Hematopoietic multipotent progenitor cell treated with erythropoietin and hydrocortisone succinate and interleukin-3 and kit ligand, for 6 days (in vitro differentiated cells): Measurements from ENCODE around the gene FSIP1.

Experiments
- DNase-seq: peaks from one replicate; pipeline ENCODE4 v3.0.0-alpha.2; 2015

The FSIP1 gene

GRCh38 chr15:39642011-39642640, 140.5 kb downstream of the FSIP1 start:
- DNase-seq = no peak

DNA sequence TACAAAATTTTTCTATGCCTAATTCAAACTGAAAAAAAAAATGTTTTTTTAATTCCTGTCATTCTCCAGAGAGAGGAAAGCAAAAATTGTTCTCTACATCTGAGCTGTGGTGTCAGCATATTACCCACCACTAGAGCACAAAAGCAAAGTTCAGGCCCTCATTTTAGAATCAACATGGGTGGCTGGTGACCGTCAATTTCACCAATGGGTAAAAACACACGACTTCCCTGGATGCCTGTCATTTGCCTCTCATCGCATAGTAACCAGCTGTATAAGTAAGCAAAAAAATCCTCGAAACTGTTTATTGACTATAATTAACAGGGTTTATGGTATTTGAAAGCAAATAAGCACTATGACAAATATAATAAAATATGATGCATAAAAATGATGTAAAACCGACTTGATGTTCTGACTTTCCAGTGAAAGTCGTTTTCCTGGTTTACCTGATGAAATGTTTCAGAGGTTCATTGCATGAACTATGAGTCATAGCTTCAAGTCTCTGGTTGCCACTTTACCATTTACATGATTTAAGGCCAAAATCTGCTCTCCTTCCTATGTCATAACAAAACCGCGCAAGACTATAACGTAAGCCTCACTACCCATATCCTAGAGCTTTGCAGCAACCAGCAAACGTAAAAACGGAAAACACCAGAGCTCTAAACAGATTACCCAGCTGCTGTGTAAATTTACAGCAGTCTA, 141.3 kb downstream of the FSIP1 start:
- no peak for DNase-seq

- DNase-seq = no peak
Observed at GRCh38 chr15:39640665-39641064, 142.0 kb downstream of the FSIP1 start.

- DNase-seq = no peak
Observed at GRCh38 chr15:39639037-39639436, 143.6 kb downstream of the FSIP1 start.

DNA sequence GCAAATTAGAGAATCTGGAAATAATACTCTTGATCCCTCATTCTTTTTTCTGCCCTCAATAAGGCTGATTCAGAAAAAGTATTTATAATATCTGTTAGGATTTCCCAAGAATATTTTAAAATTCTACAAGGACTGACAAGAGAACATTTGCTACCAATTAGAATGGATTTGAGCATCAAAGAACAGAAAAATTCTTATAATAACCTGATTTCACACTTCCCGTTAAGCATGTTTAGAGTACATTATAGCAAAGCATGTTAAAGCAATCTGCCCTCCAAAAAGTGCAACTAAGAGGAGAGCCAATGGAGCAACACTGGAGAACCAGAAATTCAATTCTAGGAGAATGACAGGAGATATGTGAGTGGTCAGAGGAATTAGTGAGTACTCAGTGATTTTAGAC, 144.6 kb downstream of the FSIP1 start:
- DNase-seq = no peak

- DNase-seq = no peak
Observed at GRCh38 chr15:39631357-39631756, 151.3 kb downstream of the FSIP1 start.

GRCh38 chr15:39629906-39630305, 152.7 kb downstream of the FSIP1 start:
- DNase-seq = no peak

- no peak for DNase-seq
Observed at GRCh38 chr15:39629371-39629770, 153.3 kb downstream of the FSIP1 start.

DNA sequence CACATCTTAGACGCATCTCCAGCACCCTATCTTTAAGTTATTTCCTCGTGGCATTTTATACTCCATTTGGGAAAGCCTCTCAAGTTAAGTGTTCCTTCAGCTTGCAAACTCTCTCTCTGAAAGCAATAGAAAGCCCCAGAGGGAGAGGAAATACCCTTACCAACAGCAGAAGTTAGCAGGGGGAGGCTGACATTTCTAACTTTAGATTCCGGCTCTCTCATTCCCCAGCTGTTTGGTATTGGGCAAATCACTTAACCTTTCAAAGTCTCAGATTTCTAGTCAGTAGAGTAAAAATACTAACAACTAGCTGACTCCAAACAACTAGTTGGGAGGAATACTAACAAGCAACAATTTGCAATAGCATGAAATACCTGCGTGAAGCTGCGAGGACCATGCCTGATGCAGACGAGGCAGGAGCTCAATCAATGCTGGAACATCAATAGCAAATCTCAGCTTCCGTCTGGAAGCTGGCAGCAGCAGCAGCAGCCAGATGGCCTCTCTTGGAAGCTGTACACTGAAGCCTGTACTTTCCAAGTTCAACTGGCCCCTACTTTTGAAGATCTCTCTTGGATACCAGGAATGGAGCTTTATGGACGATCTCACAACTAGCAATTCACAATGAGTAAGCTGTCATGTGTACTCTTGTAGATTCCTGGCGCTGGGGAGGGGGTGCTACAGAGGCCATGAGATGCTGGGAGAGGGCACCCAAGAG, 153.9 kb downstream of the FSIP1 start:
- DNase-seq = no peak

GRCh38 chr15:39628144-39628508, 154.5 kb downstream of the FSIP1 start:
- no peak for DNase-seq

GRCh38 chr15:39627451-39628143, 155.0 kb downstream of the FSIP1 start:
- no peak for DNase-seq

DNA sequence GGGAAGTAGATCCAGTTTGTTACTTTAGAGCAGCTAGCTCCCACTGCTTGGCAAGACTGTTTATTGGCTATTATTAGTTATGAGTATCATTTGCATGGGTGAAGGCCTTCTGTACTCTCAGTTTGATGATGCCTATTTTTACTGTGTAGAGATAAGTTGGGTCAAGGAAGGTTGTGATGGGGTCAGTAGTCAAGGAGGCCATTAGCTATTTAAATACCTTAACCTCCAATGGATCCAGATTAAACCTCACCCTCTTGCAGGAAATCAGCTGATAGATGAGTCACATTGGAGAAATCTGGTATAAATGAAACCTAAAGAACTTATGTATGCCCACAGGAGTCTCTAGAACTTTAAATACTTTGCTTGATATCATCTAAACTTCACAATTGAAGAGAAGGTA, 156.8 kb downstream of the FSIP1 start:
- DNase-seq = no peak

GRCh38 chr15:39625451-39625850, 157.2 kb downstream of the FSIP1 start:
- no peak for DNase-seq

GRCh38 chr15:39624806-39625205, 157.8 kb downstream of the FSIP1 start:
- DNase-seq = peak; percentile 11

DNA sequence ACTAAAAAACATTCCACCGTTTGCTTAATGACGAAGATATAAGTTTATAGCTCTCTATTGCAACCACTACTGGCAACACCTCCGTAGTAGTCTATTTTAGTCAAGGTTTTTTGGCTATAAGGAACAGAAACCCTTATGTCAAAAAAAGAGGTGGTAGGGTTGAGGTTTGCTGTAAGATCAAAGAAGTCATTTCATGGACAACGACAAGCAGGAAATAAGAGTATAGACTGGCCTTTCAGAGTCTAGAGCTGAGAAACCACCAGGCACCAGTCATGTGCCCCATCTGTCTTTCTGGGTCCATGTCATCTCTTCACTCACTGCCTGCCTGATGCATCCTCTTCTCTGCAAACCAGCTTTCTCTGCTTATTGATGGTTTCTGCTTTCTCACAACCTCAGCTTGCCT, 159.1 kb downstream of the FSIP1 start:
- no peak for DNase-seq

- no peak for DNase-seq
Observed at GRCh38 chr15:39622660-39623516, 159.8 kb downstream of the FSIP1 start.

GRCh38 chr15:39621976-39622375, 160.7 kb downstream of the FSIP1 start:
- no peak for DNase-seq

GRCh38 chr15:39621210-39621609, 161.4 kb downstream of the FSIP1 start:
- peak; percentile 4 for DNase-seq

DNA sequence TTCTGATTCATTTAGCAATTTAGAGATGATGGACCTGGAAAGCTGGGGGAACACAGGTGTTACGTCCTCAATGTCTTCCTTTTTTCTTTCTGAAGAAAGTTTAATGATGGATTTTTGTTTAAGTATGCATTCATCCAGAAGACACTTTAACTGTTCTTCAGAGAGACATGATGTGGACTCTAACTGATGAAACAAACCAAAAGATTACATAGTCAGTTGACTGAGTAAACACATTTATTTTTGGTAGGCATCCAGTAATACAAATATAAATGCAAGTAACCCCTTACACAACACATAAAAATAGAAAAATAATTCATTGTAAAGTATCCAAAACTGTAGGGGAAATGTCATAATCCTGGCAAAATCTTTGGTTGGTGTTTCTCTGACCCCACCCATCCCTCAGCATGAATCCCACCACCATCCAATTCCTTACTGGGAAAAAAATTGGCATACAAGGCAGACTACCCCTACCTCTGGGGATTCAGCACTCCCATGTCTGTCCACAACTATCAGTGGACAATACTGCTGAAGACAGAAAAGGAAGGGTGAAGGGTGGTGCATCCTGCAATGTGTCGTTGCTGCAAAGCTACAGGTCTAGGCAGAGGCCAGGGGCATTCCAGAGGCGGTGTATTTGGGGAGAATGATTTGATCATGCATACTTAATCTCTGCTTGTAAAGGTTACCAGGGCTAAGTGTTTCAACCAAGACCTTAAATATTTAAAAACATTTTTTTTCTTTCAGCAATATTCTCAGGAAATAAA, 164.4 kb downstream of the FSIP1 start:
- no peak for DNase-seq

DNA sequence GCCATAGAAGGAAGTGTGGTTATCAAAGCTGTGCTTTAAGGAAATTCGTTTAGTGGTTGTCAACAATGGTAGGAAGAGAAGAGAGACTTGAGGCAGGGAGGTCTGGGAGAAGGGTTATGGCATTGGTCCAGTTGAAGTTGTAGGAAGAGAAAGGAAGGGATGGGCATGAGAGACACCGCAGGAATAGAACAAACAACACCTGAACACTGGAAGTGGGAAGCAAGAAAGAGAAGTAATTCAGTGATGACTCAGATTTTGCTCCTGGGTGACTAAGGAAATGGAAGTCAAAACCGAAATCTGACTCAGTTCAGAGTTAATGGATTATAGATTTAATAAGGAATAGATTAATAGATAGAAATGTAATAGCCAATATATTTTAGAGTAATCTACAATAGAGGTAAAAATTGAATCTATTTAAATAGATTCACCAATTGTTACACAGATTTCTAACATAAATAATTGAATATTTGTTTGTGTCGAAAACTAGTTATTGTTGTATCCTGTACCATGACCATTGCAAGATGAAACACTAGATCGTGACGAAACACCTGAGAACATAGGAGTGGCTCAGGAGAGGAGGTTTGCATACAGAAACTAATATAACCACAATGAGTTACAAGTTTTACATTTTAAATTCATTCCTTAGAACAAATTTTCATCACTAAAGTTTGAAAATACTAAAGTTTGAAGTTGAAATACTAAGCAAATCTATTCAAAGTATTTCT, 165.7 kb downstream of the FSIP1 start:
- no peak for DNase-seq

- DNase-seq = no peak
Observed at GRCh38 chr15:39613861-39614260, 168.8 kb downstream of the FSIP1 start.
